COR-L47 (cell line): ENCODE results near the gene ZNF488.
"Not testable (repeated sequence)": the region's sequence is repeated elsewhere in the genome, so short reads cannot be mapped to it uniquely, and the experiment has no call there.

Experiments used
- DNase-seq: peaks from one replicate; lab custom pipeline; 2025; lab: John Stamatoyannopoulos, UW

Gene ZNF488, protein sequence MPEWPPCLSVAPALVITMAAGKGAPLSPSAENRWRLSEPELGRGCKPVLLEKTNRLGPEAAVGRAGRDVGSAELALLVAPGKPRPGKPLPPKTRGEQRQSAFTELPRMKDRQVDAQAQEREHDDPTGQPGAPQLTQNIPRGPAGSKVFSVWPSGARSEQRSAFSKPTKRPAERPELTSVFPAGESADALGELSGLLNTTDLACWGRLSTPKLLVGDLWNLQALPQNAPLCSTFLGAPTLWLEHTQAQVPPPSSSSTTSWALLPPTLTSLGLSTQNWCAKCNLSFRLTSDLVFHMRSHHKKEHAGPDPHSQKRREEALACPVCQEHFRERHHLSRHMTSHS

DNA sequence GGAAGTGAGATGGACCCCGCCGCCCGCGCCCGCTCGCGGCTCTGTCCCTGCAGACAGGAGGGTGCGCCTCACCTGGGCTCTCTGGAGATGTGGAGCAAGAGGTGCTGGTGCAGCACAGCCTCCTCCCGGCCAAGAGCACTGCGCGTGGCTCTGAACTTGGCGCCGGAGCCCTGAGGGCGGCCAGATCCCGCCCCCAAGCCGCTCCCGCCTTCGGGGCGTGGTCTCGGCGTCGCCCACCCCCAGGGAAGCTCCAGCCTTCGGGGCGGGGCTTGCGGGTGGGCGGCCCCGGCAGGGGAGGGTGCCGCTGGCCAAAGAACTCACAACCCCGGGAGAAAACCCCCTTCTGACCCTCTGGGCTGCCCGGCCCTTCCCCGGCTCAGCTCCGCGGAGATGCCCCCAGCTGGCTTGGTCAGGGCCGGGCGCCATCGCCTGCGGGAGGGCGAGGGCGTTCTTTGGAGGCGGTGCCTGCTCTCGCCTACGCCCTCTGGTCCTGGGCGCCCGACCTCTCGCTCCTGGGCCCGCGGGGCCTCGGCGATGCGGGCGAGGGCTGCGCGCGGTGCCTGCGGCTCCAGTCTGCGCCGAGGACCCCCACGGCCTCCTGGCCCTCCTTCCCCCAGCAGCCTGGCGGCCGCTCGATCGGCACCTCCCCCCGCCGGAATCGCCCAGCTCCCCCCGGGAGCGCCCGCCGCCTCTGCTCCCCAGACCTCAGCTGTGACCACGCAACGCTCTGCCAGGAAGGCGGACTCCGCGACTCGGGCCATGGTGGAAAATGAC is at the start of gene ZNF488:
TSS of gene ZNF488 (minus strand) at position 146 of the 774 bp plus-strand sequence. CDS start 15,464 bp downstream, outside the sequence.
- peak; percentile 65 for DNase-seq

DNA sequence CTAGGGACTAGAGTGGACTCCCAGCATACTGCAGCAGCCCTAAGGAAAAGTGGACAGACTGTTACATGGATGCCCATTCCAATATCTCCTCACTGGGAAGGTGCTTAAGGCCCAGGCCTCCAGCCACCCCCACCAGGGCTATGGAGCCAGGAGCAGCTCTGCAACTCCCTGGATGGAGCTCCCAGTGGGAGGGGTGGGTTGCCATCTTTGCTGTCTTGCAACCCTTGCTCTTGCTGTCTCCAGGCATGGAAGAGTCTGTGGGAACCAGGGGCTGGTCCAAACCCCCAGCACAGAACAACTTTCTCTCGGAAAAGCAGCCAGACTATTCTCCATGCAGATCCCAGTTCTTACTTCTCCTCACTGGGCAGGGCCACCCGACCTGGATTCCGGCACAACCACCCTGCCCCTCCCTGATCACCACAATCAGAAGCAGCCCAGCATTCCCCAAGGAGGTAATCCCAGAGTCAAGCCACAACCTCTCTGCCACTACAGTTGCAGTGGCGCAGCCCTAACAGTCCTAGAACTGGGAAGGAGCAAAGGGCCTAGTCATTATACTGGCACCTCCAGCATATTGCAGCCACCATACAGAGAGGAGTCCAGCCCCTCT is 41.8 kb upstream of the ZNF488 start:
- DNase-seq = no peak

DNA sequence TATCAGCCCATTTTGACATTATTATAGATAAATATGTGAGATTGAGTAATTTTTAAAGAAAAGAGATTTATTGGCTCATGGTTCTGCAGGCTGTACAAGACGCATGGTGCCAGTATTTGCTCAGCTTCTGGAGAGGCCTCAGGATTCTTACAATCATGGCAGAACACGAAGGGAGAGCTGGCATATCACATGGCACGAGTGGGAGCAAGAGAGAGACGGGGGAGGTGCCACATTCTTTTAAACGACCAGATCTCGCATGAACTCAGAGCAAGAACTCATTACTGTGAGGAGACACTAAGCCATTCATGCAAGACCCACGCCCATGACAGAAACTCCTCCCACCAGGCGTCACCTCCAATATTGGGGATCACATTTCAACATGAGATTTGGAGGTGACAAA is 40.1 kb upstream of the ZNF488 start:
- DNase-seq = no peak

DNA sequence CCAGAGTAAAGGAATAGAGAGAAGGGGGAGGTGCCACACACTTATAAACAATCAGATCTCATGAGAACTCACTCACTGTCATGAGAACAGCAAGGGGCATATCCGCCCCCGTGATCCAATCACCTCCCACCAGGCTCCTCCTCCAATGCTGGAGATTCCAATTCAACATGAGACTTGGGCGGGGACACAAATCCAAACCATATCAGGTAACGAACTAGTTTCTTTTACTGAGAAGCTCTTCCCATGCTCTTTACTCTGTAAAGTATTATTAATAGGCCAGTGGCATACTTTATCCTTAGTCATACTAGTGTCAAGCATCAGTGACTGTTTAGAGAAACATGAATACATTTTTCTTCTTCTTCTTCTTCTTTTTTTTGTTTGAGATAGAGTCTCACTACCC is 39.4 kb upstream of the ZNF488 start:
- DNase-seq = no peak

DNA sequence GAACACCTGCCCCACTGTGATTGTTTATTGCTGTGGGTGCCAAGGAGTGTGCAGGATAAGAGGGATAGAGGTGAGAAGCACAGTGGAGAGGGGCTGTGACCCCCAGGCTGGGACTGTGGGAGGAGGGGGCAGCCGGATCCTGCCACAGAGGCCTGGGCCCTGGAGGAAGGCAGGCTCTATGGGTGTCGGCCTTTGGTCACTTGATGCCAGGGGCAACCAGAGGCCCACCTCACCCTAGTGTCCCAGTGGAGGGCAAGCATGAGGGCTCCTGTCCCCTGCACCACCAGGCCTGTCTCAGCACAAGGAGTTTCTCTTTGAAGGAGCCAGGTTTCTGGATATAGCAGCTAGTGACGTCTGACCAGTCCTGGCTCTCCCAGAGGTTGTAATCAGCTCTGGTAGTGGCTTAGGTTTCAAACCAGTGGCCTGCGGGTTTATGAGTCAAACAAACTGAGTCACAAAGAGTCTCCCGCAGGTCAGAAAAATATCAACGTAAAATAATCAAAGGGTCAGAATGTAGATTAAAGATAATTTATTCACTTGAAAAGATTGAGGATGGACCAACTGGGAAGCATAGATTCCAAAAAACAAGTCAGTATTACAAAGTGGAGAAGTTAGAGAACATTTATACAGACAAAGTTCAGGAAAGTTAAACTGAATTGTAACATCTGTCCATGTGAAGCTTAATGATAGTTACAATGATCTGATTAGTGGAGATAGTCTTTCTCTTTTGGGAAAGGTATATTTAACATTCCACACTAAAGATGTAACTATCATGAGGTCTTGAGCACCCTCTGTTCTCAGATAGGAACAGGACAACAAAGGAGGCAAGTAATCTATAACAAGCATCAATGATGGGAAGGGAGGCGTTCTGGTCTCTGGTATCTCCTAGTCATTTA is 37.2 kb upstream of the ZNF488 start:
- no peak for DNase-seq

DNA sequence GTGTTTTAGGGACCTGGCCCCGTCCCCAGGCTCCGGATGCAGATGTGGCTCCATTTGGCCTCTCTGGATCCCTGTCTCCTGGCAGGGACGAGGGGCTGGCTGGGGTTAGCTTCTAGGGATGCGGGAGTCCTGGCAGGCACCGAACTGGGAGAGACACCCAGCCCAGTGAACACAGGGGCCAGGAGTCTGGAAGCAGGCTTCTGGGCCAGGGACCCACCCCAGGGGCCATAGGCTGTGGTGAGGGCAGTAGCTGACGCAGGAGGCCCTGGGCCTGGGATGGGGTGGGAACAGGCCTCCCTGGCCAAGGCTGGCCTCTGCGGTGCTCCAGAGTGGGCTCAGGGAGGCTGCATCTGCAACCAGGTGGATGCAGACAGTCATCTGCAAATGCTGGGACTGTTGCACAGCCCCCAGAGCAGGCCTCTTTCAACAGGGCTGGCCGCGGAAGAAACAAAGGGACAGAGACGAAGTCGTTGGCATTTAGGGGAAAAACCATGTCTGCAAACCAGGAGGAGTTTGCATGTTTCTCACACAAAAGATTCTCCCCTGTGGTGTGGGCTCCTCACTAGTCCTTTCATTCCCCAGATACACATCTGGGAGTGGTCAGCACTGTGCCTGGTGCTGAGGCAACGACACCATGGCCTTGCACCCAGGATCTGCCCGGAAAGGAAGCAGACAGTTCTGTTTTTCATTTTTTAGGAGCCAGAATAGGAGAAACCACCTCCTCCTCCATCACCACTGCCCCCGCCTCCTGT is 36.4 kb upstream of the ZNF488 start:
- DNase-seq = no peak

DNA sequence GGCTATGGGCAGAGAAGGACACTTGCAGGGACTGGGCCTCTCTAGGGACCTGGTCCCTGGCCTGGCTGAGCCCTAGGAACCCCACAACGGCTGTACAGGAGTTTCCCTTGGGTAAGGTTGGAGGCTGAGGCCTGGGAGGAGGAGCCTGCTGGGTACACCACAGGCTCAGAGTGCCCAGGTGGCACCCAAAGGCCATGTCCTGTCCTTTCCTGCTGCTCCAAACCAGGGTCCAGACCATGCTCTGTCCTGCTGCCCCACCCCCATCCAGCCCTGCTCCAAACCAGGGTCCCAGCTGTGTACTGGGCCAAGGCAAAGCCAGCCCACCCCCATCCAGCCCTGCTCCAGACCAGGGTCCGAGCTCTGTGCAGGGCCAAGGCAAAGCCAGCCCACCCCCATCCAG is 35.3 kb upstream of the ZNF488 start:
- no peak for DNase-seq

DNA sequence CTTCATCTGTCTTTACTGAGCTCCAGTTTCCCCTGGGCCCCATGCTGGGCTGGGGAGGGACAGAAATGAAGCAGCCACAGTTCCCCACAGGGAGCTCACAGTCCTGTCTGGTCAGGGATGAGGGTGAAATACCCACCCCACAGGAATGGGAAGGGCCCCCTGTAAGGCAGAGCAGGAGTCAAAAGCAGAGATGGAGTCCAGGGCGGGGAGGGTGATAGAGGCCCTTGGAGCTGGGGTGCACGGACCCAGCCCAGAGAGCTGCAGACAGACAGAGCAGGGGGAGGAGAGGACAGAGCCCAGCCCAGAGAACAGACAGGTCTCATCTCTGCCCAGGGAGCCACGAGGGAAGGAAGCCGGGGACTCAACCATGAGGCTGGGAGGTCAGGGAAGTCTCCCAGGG is 34.9 kb upstream of the ZNF488 start:
- no peak for DNase-seq

DNA sequence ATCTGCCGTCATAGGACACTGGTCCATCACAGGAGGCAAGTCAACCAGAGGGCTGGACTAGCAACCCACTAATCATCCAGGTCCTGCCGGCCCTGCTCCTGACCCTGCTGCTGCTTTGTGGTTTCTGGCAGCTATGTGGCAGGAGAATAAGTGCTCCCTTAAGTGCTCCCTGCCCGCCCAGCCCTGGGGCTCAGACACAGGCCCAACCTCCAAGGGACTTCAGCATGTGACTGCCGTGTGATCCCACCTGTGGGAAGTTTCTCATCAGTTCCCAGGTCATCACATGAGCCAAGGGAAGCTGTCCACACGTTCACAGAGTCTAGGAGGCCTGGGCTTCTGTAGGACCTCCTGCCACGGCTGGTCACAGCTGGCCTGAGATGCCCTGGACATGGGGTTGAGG is 34.2 kb upstream of the ZNF488 start:
- DNase-seq = no peak

DNA sequence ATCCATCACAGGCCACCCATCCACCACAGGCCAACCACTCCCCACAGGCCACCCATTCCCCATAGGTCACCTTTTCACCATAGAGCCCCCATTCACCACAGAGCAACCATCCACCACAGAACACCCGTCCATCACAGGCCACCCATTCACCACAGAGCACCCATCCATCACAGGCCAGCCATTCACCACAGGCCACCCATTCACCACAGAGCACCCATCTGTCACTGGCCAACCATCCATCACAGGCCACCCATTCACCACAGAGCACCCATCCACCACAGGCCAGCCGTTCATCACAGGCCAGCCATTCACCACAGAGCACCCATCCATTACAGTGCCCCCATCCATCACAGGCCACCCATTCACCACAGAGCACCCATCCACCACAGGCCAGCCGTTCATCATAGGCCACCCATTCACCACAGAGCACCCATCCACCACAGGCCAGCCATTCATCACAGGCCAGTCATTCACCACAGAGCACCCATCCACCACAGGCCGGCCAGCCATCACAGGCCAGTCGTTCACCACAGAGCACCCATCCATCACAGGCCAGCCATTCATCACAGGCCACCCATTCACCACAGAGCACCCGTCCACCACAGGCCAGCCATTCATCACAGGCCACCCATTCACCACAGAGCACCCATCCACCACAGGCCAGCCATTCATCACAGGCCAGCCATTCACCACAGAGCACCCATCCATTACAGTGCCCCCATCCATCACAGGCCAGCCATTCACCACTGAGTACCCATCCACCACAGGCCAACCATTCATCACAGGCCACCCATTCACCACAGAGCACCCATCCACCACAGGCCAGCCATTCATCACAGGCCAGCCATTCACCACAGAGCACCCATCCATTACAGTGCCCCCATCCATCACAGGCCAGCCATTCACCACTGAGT is 32.5 kb upstream of the ZNF488 start:
- not testable (repeated sequence) for DNase-seq

DNA sequence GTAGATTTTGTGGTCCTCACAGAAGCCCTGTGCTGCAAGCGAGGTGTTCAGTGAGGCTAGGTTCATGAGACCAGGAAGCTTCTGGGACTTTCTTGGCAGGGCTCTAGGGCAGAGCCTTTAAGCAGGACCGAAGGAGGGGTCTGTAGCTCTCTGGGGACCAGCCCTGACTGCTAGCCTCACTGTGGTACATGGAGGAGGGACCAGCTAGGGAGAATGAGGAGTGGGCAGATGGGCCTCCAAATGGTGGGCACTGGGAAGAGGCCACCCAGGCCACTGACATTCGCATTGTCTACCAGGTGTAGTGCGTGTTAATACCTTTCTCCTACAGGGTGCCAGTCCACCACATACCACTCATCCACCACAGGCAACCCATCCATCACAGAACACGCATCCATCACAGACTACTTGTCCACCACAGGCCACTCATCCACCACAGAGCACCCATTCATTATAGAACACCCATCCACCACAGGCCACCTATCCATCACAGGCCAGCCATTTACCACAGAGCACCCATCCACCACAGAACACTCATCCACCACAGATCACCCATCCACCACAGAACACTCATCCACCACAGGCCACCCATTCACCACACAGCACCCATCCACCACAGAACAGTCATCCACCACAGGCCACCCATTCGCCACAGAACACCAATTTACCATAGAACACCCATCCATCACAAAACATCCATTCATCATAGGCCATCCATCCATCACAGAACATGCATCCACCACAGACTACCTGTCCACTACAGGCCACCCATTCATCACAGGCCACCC is 31.6 kb upstream of the ZNF488 start:
- DNase-seq = no peak

DNA sequence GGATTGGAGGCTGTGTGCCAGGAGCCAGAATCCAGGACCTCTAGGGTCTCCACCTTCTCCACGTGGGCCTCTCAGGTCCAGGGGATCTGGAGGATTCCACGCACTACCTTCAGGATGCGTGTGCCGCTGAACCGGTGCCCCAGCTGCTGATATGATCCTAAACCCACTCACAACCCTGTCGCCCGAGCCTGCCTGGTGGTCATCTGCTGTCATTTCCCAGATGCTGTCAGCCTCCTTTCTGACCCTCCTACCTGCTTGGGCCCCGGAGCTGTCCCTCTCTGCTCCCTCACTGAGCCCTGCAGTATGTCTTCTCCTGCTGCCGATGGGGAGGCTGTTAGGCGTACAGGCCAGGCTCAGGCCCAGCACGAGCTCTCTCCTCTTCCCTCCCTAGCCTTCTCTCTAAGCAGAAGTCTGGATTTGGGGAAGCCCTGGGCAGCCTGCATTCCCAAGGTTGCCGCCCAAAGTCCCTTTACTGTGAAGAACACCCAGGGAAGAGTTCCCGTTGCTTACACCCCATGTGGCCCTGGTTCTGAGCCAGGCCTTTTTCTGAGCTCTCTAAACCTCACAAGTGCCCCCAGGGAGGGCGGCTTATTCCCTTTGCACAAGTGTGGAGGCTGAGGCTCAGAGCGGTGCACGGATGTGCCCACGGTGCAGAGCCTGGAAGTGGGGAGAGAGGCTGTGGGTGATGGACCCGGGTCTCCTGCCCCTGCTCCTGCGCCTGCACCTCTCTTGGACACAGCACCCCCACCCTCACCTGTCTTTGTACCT is 30.8 kb upstream of the ZNF488 start:
- DNase-seq = no peak

DNA sequence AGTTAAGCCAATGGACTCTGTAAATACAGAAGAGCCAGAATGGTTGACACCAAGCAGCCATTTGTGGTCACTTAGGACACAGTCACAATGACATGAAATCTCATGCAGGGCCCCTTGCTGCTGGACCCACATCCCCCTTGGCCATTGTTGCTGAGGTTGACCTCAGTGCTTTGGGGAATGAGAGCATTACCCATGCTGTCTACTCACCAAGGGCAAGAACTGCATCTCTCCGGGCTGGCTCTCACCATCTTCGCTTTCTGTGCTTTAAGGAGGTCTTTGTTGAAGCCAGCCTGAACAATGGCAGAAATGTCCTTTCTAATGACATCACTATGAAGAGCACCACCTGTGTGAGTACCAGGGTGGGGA is 30.1 kb upstream of the ZNF488 start:
- no peak for DNase-seq

DNA sequence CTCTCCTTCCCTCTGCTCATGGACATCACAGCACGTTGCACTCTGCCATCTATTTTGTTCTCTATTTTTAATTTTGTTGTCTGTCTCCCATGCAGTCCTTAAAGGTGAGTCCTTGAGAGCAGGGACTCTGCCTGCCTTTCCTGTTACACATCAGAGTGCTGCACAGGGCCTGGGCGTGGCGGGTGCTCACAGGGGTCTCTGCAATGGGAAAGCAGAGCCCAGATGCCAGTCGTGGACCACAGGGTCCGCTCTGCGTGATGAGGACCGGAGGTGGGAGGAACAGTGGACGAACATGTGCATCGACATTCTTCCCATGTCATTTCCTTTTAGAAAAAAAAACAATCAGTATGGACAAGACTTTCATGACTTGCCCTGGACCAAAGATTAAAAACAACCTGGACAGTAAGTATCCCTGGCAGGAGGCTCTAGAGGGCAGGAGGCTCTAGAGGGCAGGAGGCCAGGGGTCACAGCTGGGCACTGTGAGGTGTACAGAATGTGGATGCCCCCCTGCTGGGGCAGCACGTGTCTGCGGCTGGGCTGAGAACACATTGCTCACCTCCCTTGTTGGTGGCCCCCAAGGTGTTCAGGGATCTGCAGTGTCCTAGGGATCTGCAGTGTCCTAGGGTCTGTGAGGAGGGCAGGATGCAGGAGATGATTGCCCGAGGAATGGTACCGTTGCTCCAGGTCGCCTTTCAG is 29.6 kb upstream of the ZNF488 start:
- DNase-seq = no peak

DNA sequence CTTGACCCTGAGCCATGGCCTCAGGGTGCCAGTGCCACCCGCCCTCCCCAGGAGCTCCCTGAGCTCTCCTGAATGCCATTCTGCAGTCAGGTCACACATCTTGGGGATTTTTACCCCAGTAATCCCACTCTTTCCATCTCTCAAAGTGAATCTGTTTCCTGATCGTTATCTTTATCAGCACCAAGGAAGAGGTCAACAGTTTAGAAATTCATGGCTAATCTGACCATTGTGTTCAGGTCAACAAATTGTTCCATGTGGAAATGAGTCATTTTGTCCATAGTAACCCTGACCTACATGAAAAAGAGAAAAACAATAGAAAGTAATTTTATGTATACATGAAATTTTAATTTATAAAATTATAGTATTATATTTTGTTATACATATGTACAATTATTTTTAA is 28.8 kb upstream of the ZNF488 start:
- no peak for DNase-seq

DNA sequence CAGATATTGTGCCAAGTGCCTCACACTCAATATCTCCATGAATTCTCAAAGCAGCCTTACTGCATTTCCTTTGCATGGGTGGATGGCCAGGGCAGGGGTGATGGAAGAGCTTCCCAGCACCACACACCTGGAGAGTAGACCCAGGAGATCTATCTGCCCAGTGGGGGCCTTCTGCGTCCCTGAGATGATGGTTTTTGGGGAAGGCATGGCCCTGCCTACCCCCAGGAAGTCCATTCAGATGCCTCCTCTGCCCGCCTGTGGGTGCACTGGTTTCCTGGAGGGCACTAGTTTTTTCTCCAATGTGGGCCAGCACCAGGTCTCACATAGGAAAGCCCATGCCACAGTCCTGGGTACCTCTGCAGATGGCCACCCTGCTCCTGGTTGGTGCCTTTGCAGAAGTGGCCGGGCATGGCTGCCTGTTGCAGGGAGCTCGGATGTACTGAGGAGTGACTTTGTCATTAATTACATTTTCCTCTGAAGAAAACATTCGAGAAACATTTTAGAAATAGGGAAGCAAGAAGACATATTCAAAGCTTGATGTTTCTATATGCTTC is 28.2 kb upstream of the ZNF488 start:
- DNase-seq = no peak

DNA sequence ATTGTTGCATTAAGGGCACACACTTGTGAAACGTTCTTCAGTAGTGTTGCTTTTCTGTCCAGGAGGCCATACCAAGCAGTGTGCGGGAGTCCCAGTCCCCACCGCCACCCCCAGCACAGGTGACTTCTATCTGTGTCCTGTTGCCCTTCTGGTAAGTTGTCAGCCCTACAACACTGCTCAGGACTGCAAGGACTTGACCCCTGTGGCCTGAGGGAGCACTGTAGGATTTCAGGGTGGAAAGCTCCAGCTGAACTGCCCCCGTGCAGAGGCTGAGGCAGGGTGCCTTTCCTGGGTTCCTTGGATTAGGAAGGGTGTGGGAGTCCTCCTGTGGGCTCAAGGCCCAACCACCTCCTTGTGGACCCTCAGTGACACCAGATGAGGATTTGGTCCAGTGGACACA is 26.8 kb upstream of the ZNF488 start:
- DNase-seq = no peak

DNA sequence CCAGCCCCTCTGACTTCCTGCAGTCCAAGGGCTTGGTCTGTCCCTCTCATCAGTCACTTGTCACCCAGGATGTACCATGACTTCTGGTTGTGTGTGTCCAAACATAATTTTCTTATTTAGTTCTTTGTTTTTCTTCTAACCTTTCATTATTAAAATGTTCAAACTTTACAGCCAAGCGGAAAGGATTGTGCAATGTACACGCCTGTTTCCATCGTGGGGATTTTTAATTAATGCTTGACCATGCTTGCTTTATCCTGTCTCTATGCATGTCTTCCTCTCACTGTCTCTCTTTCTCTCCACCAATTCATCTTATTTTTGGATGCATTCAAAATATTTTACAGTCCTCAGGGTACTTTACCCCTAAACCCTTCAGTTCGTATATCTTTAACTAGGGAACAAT is 26.2 kb upstream of the ZNF488 start:
- DNase-seq = no peak
